Left lung (tissue), 10 donors: ENCODE data around the gene DIAPH2. TPM values are rescaled to one million over a fixed set of nuclear protein-coding genes. Genes with fewer than 3 reads are reported as not detected.

ENCODE experiments used
- ATAC-seq: fragments of 200-7000 bp; cut with Tn5 transposase; one replicate; pipeline ENCODE4 v1.9.1; 2020; ENCODE audit warnings: moderate library complexity
- DNase-seq, 4 donors: peaks; one replicate each; pipeline ENCODE4 v3.0.0-alpha.2; 2013 to 2020
- H3K27ac ChIP-seq, 2 donors: fragments of 200-600 bp; sonication (generic) in 1 of 2; one replicate each; pipeline versions ENCODE4 v1.5.0 to v1.8.0; 2020 to 2021
- H3K27me3 ChIP-seq, 2 donors: fragments of 200-600 bp; sonication (generic) in 1 of 2; one replicate each; pipeline versions ENCODE4 v1.5.0 to v1.8.0; 2020 to 2021
- H3K36me3 ChIP-seq, 2 donors: fragments of 200-600 bp; sonication (generic) in 1 of 2; one replicate each; pipeline versions ENCODE4 v1.5.0 to v1.8.0; 2020 to 2021
- H3K4me1 ChIP-seq, 2 donors: fragments of 200-600 bp; one replicate each; pipeline ENCODE4 v1.8.0; 2021
- H3K4me3 ChIP-seq, 2 donors: fragments of 200-600 bp; sonication (generic) in 1 of 2; one replicate each; pipeline versions ENCODE4 v1.5.0 to v1.8.0; 2020 to 2021; ENCODE audit warnings: mild to moderate bottlenecking in 1 of 2
- H3K9me3 ChIP-seq, 2 donors: fragments of 200-600 bp; sonication (generic) in 1 of 2; one replicate each; pipeline versions ENCODE4 v1.5.0 to v1.8.0; 2020 to 2021
- intact Hi-C, 2 donors: fragments of 100-400 bp; cut with DNase I; formaldehyde crosslinking; loops; one replicate each; pipeline versions ENCODE4 v1.11.2 to v1.14.2; 2022
- polyA plus RNA-seq, 6 donors: library from polyadenylated mRNA; unstranded; fragments of 120-200 nt; gene quantifications; one replicate each; pipeline ENCODE4 v1.2.1, GENCODE V29; 2013; ENCODE audit not compliant: insufficient read length in 6 of 6
- total RNA-seq, 2 donors: library from RNA; stranded (reverse); fragmentation: NEBNext Ultra II Directional; extraction: Animal tissue kit (Norgen Biotek cat#: 25700); gene quantifications; one replicate each; pipeline ENCODE4 v1.2.1, GENCODE V29; 2021
- TF ChIP-seq, protein P1 (sequence below), 2 donors: fragments of 200-600 bp; sonication (generic) in 1 of 2; IDR thresholded peaks; one replicate each; pipeline versions ENCODE4 v1.5.0 to v1.8.0; 2021; ENCODE audit warnings: antibody characterized with exemption in 2 of 2
- donor health status: DM: no; HTN: yes; CAD: no.
- donor health status: DM: no; HTN: no; CAD: no.

DIAPH2 gene
- total and polyA plus RNA-seq, 8 donors, result 14.6 to 34.1 (median 16.4) TPM

DNA sequence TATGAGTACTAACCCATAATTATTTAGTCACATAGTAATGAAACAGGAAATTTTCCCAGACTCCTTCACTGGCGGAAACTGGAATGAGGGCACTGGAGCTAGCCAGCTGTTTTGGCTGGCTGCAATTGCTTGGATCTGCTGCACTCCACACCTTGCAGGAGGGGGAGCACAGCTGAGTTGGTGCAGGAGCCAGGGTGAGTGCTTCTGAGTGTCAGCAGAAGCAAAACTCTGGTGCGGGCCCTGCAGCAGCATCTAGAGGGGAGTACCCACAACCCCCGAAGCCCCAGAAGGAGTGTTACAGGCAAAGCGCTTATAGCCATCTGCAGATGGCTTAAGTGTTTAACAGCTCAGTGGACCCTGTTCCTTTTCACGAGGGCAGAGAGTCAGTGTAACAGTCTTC is 295.1 kb downstream of the DIAPH2 start:
- Histone ChIP-seq H3K27ac (no peak overlapping the region), H3K27me3 (no peaks in the 10 kb centered on the region), H3K4me1 (no peaks in the 10 kb centered on the region), H3K4me3 (no peak overlapping the region), H3K36me3 (no peaks in the 10 kb centered on the region), H3K9me3 (no peaks in the 10 kb centered on the region)
- TF ChIP-seq, protein P1, sequence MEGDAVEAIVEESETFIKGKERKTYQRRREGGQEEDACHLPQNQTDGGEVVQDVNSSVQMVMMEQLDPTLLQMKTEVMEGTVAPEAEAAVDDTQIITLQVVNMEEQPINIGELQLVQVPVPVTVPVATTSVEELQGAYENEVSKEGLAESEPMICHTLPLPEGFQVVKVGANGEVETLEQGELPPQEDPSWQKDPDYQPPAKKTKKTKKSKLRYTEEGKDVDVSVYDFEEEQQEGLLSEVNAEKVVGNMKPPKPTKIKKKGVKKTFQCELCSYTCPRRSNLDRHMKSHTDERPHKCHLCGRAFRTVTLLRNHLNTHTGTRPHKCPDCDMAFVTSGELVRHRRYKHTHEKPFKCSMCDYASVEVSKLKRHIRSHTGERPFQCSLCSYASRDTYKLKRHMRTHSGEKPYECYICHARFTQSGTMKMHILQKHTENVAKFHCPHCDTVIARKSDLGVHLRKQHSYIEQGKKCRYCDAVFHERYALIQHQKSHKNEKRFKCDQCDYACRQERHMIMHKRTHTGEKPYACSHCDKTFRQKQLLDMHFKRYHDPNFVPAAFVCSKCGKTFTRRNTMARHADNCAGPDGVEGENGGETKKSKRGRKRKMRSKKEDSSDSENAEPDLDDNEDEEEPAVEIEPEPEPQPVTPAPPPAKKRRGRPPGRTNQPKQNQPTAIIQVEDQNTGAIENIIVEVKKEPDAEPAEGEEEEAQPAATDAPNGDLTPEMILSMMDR (IDR thresholded peaks at IDR 0.05), result no peak
- intact Hi-C loops, result no loop called here
- ATAC-seq, result no peak
- DNase-seq, result no peak

DNA sequence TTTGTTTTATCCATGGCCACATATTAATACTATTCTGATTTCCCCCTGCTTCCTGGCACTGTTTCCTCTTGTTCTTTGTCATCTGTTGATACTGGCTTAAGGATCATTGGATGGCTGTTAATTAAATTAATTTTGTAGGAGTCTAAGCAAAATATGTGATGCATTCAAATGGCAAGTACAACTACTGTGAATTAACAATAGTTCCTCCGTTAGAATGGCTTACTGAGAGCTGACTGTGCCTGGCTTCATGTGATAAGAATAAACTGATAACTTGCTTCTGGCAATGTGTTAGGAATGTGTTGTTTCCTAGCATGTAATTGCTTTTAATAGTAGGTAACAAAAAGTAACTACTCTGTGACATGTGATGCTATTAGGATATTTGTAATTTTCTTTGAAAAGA is 297.5 kb downstream of the DIAPH2 start:
- no peak overlapping the region for H3K27ac ChIP-seq
- H3K27me3 ChIP-seq, result no peaks in the 10 kb centered on the region
- H3K9me3 ChIP-seq, result no peaks in the 10 kb centered on the region
- no peak overlapping the region for H3K4me3 ChIP-seq
- no peaks in the 10 kb centered on the region for H3K36me3 ChIP-seq
- ATAC-seq, result no peak
- DNase-seq, result no peak
- TF ChIP-seq, protein P1 (IDR thresholded peaks at IDR 0.05), result no peak
- H3K4me1 ChIP-seq, result no peaks in the 10 kb centered on the region
- intact Hi-C loops, result no loop called here

DNA sequence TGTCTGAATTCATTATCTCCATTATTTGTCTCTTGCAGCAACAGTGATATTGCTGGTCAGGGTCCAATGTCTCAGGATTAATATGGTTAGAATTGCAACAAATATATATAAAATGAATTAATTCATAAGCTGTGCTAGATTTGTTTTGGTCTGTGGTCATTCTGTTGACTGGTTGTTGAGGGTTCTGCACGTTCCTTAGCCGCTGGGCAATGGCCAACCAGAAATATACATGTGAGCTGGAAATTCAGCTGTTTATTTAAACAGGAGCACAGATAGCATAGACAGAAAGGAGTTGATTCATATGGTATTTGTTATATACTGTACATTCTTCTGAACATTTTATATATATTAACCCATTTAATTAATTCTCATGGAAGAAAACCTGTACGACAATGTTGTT is 299.9 kb downstream of the DIAPH2 start:
- Histone ChIP-seq H3K27ac (no peak overlapping the region), H3K27me3 (no peaks in the 10 kb centered on the region), H3K4me3 (no peak overlapping the region), H3K36me3 (no peaks in the 10 kb centered on the region), H3K9me3 (no peaks in the 10 kb centered on the region), H3K4me1 (no peaks in the 10 kb centered on the region)
- TF ChIP-seq, protein P1 (IDR thresholded peaks at IDR 0.05), result no peak
- intact Hi-C loops, result no loop called here
- DNase-seq, result peak in 1 of 4 donors; percentile 1
- ATAC-seq, result no peak

DNA sequence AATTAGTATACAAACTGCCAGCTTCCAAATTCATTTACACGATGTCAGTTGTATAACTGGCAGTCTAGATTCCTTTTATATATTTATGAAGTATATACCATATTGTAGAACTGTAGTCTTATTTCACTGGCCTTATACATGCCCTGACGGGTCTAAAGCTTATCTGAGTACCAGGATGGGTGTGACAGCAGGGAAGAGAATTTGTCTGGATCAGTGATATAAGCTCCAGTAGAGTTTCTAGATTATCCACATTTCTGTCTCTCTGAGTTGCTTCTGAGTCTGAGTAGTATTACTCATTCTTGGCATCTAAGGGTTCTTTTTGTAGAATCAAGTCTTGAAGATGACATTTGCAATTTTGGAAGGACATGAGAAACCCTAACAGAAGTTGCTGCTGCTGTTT is 300.4 kb downstream of the DIAPH2 start:
- Histone ChIP-seq H3K27me3 (no peaks in the 10 kb centered on the region), H3K27ac (no peak overlapping the region), H3K36me3 (no peaks in the 10 kb centered on the region), H3K9me3 (no peaks in the 10 kb centered on the region), H3K4me3 (no peak overlapping the region), H3K4me1 (no peaks in the 10 kb centered on the region)
- TF ChIP-seq, protein P1 (IDR thresholded peaks at IDR 0.05), result no peak
- ATAC-seq (no peak), DNase-seq (no peak)
- intact Hi-C loops, result no loop called here

DNA sequence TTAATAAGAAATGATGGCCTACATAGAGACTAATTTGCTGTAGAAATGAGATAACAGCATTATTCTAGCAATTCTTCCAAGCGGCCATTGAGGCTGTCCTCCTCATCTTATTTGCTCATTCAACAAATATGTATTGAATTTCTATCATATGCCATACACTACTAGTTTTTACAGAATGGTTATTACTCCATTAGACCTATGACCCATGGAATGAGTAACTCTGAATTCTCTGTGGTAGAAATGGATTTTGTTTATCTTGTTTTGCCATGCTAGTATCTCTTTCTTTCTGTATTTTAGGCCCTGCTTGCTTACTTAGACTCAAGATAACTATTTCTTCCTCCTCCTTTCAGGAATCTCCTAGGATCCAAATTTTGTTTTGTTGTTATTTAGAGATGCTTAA is 302.6 kb downstream of the DIAPH2 start:
- Histone ChIP-seq H3K4me1 (no peaks in the 10 kb centered on the region), H3K27me3 (no peaks in the 10 kb centered on the region), H3K4me3 (no peak overlapping the region), H3K9me3 (no peaks in the 10 kb centered on the region), H3K36me3 (no peaks in the 10 kb centered on the region), H3K27ac (no peak overlapping the region)
- no peak for DNase-seq
- ATAC-seq, result no peak
- intact Hi-C loops, result no loop called here
- TF ChIP-seq, protein P1 (IDR thresholded peaks at IDR 0.05), result no peak
